ENCODE results near the gene SERP2. TPM values are rescaled to one million over a fixed set of nuclear protein-coding genes. Genes with fewer than 3 reads are reported as not detected.
A peak's percentile ranks its signal among the peaks of the same experiment; 100 is the strongest.

The SERP2 gene
- total and polyA plus RNA-seq, 10 donors = 0.38 to 3.7 (median 1.1) TPM; not detected in 3

- H3K9me3 ChIP-seq = no peaks in the 10 kb centered on the region
- peaks cover 0 to 20% (median 0%) of the 10 kb centered on the region in 7 donors for H3K27me3 ChIP-seq (replicated peaks in 1 of 7)
- peaks cover 0 to 7% (median 2%) of the 10 kb centered on the region in 6 donors for H3K4me1 ChIP-seq
- peak; percentile 27 for DNase-seq
- TF ChIP-seq POLR2AphosphoS5 (IDR thresholded peaks at IDR 0.05) (no peak), POLR2A (IDR thresholded peaks at IDR 0.05) (no peak), CTCF (IDR thresholded peaks at IDR 0.05 in 8 of 11, conservative IDR thresholded peaks at IDR 0.05 in 3 of 11) (no peak)
- WGBS, 5 donors = 88 to 100% (median 90%) methylated on average over 2 of the region's 2 CpGs
- no peaks in the 10 kb centered on the region for H3K36me3 ChIP-seq
- H3K27ac ChIP-seq = no peak overlapping the region
- H3K4me3 ChIP-seq = no peak overlapping the region
- intact Hi-C loops (cut with DNase I; ENCODE audit: low total_unique reads) = no loop called here
Measured at GRCh38 chr13:44421853-44422525, 48.4 kb downstream of the SERP2 start.

- WGBS, 5 donors = 53 to 63% (median 57%) methylated on average over 15 of the region's 15 CpGs
- peaks cover 0 to 7% (median under 1%) of the 10 kb centered on the region in 6 donors for H3K4me1 ChIP-seq
- no peak overlapping the region for H3K4me3 ChIP-seq
- H3K36me3 ChIP-seq = no peaks in the 10 kb centered on the region
- intact Hi-C loops (cut with DNase I; ENCODE audit: low total_unique reads) = no loop called here
- no peak overlapping the region for H3K27ac ChIP-seq
- TF ChIP-seq CTCF (IDR thresholded peaks at IDR 0.05 in 8 of 11, conservative IDR thresholded peaks at IDR 0.05 in 3 of 11) (no peak), POLR2AphosphoS5 (IDR thresholded peaks at IDR 0.05) (no peak), POLR2A (IDR thresholded peaks at IDR 0.05) (no peak)
- no peaks in the 10 kb centered on the region for H3K9me3 ChIP-seq
- peak; percentile 12 for DNase-seq
- peaks cover 0 to 20% (median 0%) of the 10 kb centered on the region in 7 donors for H3K27me3 ChIP-seq (replicated peaks in 1 of 7)
Measured at GRCh38 chr13:44422755-44423643, 49.4 kb downstream of the SERP2 start.

GRCh38 chr13:44423824-44424223, 50.2 kb downstream of the SERP2 start:
- Histone ChIP-seq H3K27me3 (replicated peaks in 1 of 7) (peaks cover 0 to 20% (median 0%) of the 10 kb centered on the region in 7 donors), H3K9me3 (no peaks in the 10 kb centered on the region), H3K27ac (no peak overlapping the region), H3K4me3 (no peak overlapping the region), H3K36me3 (no peaks in the 10 kb centered on the region), H3K4me1 (peaks cover 0 to 7% (median 0%) of the 10 kb centered on the region in 6 donors)
- TF ChIP-seq POLR2A (IDR thresholded peaks at IDR 0.05) (no peak), CTCF (IDR thresholded peaks at IDR 0.05 in 8 of 11, conservative IDR thresholded peaks at IDR 0.05 in 3 of 11) (no peak), POLR2AphosphoS5 (IDR thresholded peaks at IDR 0.05) (no peak)
- intact Hi-C loops (cut with DNase I; ENCODE audit: low total_unique reads) = no loop called here
- DNase-seq = no peak
- WGBS, 5 donors = 87 to 93% (median 90%) methylated on average over 5 of the region's 5 CpGs

Data from spleen (tissue), 11 donors.